Motor neuron (in vitro differentiated cells): ENCODE measurements around the gene TAGLN. TPM values are rescaled to one million over a fixed set of nuclear protein-coding genes. Genes with fewer than 3 reads are reported as not detected.

Source experiments
- ATAC-seq, 8 experiments: fragments of 200-7000 bp; cut with Tn5 transposase; replicated peaks in 6 of 8; 2 replicates each; pipeline ENCODE4 v1.8.0; 2021; ENCODE audit warnings: mild to moderate bottlenecking in 8 of 8, moderate library complexity in 8 of 8
- H3K27ac ChIP-seq, 2 donors: fragments of 250-450 bp; sonication (Bioruptor Pico); 2 replicates each; pipeline ENCODE4 v1.9.0; 2021; ENCODE audit warnings: antibody characterized with exemption in 2 of 2, mild to moderate bottlenecking in 2 of 2, moderate library complexity in 1 of 2
- H3K4me1 ChIP-seq, 2 donors: fragments of 250-450 bp; sonication (Bioruptor Pico); replicated peaks in 1 of 2; 2 replicates each; pipeline ENCODE4 v1.6.1; 2021; ENCODE audit warnings: antibody characterized with exemption in 2 of 2, mild to moderate bottlenecking in 2 of 2, moderate library complexity in 1 of 2
- H3K4me3 ChIP-seq, 5 donors: fragments of 250-450 bp; sonication (Bioruptor Pico); 2 replicates each; pipeline ENCODE4 v1.9.0; 2021; ENCODE audit warnings: antibody characterized with exemption in 5 of 5, mild to moderate bottlenecking in 5 of 5, moderate library complexity in 4 of 5
- WGBS, 10 experiments: fragments of 450-650 bp; shearing (Covaris generic); methylation state at CpG; one replicate each; pipeline ENCODE4 v1.0.0; 2022; 5-methylcytosine and 5-hydroxymethylcytosine counted together
- in situ Hi-C, 9 experiments: fragments of 400-800 bp; cut with MboI; loops; one replicate each; pipeline ENCODE4 v1.15.0; 2021; ENCODE audit warnings: low sequenced_read_pairs in 9 of 9, low pct_unique_long_range_greater_than_20kb in 2 of 9; ENCODE audit not compliant: unreplicated experiment in 9 of 9
- total RNA-seq, 8 experiments: library from RNA; unstranded; fragments of 300-600 nt; gene quantifications; 2 replicates each; pipeline versions ENCODE4 v1.2.3 to v1.2.4, GENCODE V29; 2022

TAGLN gene
- total RNA-seq, 8 experiments from 2014 or later = 1.5 to 622 (median 4.9) TPM

- WGBS, 10 experiments = 90 to 100% (median 98%) methylated on average over 1 to 8 of the region's 15 CpGs; no CpG with 5 or more reads in 4 of the 10 experiments
- no peak overlapping the region for H3K27ac ChIP-seq
- in situ Hi-C loops = no loop called here
- no peaks in the 10 kb centered on the region for H3K4me1 ChIP-seq
- H3K4me3 ChIP-seq = no peak overlapping the region
- no peak for ATAC-seq
These were observed 5.8 kb upstream of the TAGLN start for GRCh38 chr11:117193130-117194020.

GRCh38 chr11:117194267-117194666 lies 4.9 kb upstream of the TAGLN start:
- 70 to 100% (median 85%) methylated on average over 1 to 4 of the region's 5 CpGs; no CpG with 5 or more reads in 3 of the 10 experiments for WGBS, 10 experiments
- no peak overlapping the region for H3K4me3 ChIP-seq
- peaks cover 3 to 4% of the 10 kb centered on the region in 2 donors for H3K4me1 ChIP-seq
- H3K27ac ChIP-seq = no peak overlapping the region
- in situ Hi-C loops = no loop called here
- ATAC-seq = no peak

- in situ Hi-C loops = no loop called here
- H3K4me3 ChIP-seq = no peak overlapping the region
- no peak overlapping the region for H3K27ac ChIP-seq
- 62 to 100% (median 83%) methylated on average over 1 to 4 of the region's 4 CpGs; no CpG with 5 or more reads in 1 of the 10 experiments for WGBS, 10 experiments
- H3K4me1 ChIP-seq = peaks cover 3 to 4% of the 10 kb centered on the region in 2 donors
- no peak for ATAC-seq
These were observed 3.9 kb upstream of the TAGLN start for GRCh38 chr11:117195258-117195657.

DNA sequence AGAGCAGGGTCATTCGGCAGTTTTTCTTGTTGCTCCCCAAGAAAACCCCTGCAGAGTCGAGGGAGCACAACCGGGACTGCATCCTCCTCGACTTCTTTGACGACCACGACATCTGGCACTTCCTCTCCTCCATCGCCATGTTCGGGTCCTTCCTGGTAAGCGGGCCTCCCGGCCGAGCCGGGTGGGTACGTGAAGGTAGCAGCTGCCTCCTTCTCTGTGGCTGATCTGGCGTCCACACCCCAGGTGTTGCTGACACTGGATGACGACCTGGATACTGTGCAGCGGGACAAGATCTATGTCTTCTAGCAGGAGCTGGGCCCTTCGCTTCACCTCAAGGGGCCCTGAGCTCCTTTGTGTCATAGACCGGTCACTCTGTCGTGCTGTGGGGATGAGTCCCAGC lies 3.4 kb upstream of the TAGLN start:
- ATAC-seq = no peak
- in situ Hi-C loops = no loop called here
- no peak overlapping the region for H3K4me3 ChIP-seq
- H3K27ac ChIP-seq = no peak overlapping the region
- H3K4me1 ChIP-seq = peaks cover 3 to 4% of the 10 kb centered on the region in 2 donors
- 83 to 100% (median 95%) methylated on average over 1 to 9 of the region's 19 CpGs; no CpG with 5 or more reads in 5 of the 10 experiments for WGBS, 10 experiments

DNA sequence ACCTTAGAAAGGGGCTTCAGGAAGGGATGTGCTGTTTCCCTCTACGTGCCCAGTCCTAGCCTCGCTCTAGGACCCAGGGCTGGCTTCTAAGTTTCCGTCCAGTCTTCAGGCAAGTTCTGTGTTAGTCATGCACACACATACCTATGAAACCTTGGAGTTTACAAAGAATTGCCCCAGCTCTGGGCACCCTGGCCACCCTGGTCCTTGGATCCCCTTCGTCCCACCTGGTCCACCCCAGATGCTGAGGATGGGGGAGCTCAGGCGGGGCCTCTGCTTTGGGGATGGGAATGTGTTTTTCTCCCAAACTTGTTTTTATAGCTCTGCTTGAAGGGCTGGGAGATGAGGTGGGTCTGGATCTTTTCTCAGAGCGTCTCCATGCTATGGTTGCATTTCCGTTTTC lies 2.2 kb upstream of the TAGLN start:
- H3K27ac ChIP-seq = no peak overlapping the region
- WGBS, 10 experiments = 80 to 100% (median 95%) methylated on average over 1 to 3 of the region's 7 CpGs; no CpG with 5 or more reads in 5 of the 10 experiments
- no peak overlapping the region for H3K4me3 ChIP-seq
- H3K4me1 ChIP-seq = peaks cover 3 to 4% of the 10 kb centered on the region in 2 donors
- in situ Hi-C loops = no loop called here
- ATAC-seq = no peak

DNA sequence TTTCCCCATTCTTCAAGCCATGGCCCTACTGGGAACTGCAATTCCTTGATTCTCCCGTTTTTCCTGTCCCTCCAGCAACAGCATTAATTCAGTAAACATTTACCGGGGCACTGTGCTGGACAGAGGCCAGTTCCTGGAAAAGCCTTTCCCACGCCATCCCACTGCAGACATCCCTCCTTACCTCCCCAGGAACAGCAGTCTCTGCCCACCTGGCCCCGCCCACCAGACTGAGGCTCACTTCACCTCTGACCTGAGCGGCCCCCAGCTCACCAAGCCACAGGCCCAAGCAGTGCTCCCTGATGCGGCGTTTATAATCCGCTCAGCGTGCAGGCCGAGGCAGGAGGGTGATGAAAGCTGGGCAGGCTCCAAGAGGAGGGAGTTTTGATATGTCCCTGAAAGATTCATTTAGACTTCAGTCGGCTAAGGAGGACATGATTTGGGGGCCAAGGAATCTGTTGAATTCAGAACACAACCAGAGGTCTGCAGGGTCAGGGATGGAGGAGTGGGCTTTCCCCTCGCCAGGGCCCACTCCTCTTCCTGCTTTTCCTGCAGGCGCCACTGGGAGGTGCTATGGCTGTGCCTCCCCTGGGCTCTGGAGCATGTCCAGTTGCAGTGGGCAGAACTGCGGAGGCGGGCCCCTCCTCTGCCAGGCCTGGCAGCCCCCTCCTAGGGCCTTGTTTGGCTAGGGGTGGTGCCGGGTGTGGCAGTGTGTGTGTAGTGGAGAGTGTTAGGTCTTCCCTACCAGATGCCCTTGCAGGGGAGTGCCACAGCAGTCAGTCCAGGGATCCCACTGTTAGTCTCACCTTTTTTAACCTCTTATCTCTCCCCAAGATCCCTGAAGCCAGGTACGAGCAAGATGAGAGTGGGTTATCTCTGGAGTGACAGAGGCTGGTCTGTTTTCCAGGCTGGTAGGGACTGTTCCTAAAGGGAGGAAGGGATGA lies 1.4 kb upstream of the TAGLN start:
- Histone ChIP-seq H3K4me3 (no peak overlapping the region), H3K4me1 (peaks cover 3 to 4% of the 10 kb centered on the region in 2 donors), H3K27ac (no peak overlapping the region)
- no peak for ATAC-seq
- in situ Hi-C loops = no loop called here
- WGBS, 10 experiments = 33 to 100% (median 92%) methylated on average over 1 to 11 of the region's 17 CpGs; no CpG with 5 or more reads in 2 of the 10 experiments

GRCh38 chr11:117198613-117199012 lies 557 bp upstream of the TAGLN start:
- no peak overlapping the region for H3K27ac ChIP-seq
- WGBS, 10 experiments = 67 to 80% (median 69%) methylated on average over 2 to 3 of the region's 4 CpGs; no CpG with 5 or more reads in 7 of the 10 experiments
- ATAC-seq = peak in 2 of 8 experiments; percentile 3 to 4
- in situ Hi-C loops = no loop called here
- H3K4me3 ChIP-seq = no peak overlapping the region
- peaks cover 3 to 4% of the 10 kb centered on the region in 2 donors for H3K4me1 ChIP-seq

DNA sequence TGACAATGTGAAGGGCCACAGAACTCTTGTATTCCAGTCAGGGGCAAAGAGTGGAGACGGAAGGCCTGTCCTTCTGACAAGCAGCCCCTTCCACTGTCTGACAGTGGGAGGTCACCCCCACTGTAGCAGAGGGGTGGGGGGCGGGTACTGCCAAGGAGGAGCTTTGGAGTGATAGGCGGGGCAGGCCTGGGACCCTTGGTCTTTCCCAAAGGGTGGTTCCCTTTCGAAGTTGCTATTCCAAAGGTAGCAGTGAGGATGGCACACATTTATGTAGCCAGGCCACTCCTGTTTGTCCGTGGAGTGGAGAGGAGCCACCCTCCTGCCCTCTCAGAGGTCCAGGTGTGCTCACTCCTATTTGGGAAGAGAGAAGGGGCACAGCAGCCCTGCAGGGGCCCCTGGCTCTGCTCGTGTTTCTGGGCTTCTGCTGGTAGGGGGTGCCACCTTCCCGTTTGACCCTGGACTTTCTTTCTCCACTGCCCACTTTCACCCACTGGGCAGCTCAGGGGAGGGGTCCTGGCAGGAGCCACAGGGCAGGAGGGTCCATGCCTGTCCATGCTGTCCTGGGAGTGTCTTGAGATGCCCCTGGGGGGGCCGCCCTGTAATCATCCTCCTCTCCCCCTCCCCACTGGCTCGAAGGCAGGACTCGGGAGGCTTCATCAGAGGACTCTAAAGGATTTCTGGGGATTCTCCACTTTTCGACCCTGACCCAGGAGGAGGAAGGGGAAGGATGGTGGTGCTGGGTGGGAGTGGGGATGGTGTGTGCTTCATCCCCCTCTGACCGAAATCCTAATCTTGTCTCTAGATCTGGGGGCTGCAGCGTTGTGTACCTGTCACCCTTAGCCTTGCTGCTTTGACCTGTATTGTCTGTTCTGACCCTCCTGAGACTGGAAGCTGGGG lies 994 bp downstream of the TAGLN start:
- in situ Hi-C loops = no loop called here
- H3K4me1 ChIP-seq = peaks cover 3 to 4% of the 10 kb centered on the region in 2 donors
- H3K4me3 ChIP-seq = no peak overlapping the region
- H3K27ac ChIP-seq = no peak overlapping the region
- no peak for ATAC-seq
- 44 to 75% (median 47%) methylated on average over 2 to 4 of the region's 13 CpGs; no CpG with 5 or more reads in 7 of the 10 experiments for WGBS, 10 experiments

- in situ Hi-C loops = no loop called here
- ATAC-seq = no peak
- WGBS, 10 experiments = 40 to 100% (median 68%) methylated on average over 1 to 4 of the region's 12 CpGs; no CpG with 5 or more reads in 7 of the 10 experiments
- H3K4me3 ChIP-seq = no peak overlapping the region
- H3K4me1 ChIP-seq = peaks cover 3 to 4% of the 10 kb centered on the region in 2 donors
- H3K27ac ChIP-seq = no peak overlapping the region
These were observed 1.9 kb downstream of the TAGLN start for GRCh38 chr11:117200813-117201657.

- no peak overlapping the region for H3K4me3 ChIP-seq
- in situ Hi-C loops = no loop called here
- H3K4me1 ChIP-seq = peaks cover 3 to 4% of the 10 kb centered on the region in 2 donors
- H3K27ac ChIP-seq = no peak overlapping the region
- no peak for ATAC-seq
- 0 to 100% (median 90%) methylated on average over 1 to 3 of the region's 14 CpGs; no CpG with 5 or more reads in 5 of the 10 experiments for WGBS, 10 experiments
These were observed 2.6 kb downstream of the TAGLN start for GRCh38 chr11:117201658-117202305.

DNA sequence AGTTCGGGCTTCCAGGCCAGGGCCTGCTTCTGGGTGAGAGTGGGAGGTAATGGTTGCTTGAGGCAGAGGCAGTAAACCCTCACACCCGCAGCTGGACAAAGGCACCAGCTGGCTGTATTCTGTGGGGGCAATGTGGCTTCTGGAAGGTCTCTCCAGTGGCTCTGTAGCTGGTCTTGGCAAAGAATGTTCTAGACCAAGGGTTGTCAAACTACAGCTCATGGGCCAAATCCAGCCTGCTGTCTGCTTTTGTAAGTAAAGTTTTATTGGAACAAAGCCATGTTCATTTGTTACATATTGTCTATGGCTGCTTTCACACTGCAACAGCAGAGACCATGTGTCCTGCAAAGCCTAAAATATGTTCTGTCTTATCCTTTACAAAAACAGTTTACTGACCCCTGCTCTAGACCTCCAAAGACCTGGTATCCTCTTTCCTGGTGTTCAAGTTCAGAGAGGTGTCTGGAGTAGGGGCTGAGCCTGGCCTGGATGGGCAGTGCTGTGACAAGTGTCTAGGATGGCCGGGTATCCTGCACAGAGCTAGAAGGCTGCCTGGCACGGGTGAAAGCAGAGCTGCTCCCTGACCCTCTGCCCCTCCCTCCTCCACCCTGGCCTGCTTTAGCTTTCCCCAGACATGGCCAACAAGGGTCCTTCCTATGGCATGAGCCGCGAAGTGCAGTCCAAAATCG lies 3.4 kb downstream of the TAGLN start:
- 60 to 100% (median 88%) methylated on average over 1 to 4 of the region's 7 CpGs; no CpG with 5 or more reads in 4 of the 10 experiments for WGBS, 10 experiments
- Histone ChIP-seq H3K4me3 (no peak overlapping the region), H3K4me1 (peaks cover 3 to 4% of the 10 kb centered on the region in 2 donors), H3K27ac (no peak overlapping the region)
- ATAC-seq = no peak
- in situ Hi-C loops = no loop called here
